GM19238 (cell line): Measurements from ENCODE around the gene CTBP2.

Experiments used
- DNase-seq: peaks from one replicate; pipeline ENCODE4 v3.0.0; 2011; ENCODE audit warnings: low spot score; ENCODE audit not compliant: insufficient read length

CTBP2 gene

DNA sequence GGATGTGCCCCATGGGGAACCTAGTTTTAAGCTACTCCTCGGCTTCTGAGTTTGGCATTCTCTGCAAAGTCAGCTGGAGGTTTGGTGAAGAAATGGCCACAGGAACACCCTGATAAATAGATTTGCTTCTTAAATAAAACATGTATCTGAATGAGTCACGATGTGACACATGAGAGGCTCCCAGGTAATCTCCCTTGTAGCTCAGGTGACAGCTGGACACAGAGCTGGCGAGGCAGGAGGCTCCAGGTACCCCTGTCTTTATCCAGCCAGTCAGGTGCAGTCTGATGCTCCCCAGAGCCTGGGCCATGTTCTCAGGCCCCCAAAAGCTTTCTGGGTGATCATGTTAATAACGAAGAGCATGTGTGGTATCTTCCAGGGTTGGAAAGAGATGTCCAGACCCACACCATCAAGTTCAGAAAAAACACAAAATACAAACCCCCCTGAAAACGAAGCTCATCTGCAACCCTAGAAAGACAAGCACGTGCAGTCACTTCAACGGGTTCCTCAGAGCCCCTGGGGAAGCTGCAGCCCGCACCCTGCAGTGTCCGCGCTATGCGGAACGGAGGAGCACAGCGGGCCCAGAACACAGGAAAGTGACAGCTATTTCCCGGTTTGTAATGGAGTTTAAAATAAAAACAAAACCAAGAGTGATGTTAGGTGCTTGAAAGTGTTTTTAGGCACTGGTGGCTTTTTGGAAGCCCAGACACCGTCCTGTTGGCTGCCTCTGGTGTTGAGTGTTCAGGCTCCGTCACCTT lies 149.0 kb downstream of the CTBP2 start:
- DNase-seq, result no peak

DNA sequence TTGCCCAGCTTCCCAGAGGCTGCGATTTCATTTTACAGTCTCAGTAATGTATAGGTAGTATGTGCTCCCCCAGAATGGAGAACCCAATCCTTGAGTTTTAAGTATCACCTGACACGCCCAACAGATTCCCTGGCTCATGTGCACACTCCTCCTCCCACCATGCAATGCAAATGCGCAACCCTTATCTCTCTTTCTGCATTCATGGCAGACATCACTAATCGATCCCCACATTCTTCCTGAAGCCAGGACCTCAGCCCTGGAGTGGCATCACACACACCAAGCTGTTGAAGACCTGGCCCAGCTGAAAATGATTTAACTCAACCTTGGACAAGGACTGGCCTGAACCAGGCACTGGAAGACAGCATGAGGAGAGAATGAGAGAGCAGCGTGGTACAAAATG lies 150.0 kb downstream of the CTBP2 start:
- no peak for DNase-seq

DNA sequence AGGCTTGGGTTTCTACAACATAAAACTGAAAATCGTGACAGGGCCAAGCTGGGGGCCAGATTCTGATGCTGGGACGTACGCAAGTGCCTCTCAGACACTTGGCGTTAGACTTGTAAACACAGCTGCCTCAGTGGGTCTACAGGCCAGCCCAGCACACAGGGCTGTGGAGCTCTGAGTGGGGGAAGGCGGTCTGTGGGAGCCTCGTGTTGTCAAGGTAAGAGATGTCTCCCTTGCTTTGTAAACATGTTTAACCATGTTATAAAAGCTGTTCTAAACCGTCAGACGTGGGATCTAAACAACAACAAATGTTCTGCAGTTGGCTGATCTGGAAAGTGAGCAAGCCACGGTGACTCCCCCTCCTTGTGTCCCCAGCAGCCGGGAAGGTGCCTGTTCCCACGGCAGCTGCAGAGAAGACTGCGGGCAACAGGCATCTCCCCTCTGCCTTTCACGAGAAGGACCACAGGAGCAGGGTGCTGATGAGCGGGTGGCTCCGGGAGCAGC lies 150.7 kb downstream of the CTBP2 start:
- no peak for DNase-seq

DNA sequence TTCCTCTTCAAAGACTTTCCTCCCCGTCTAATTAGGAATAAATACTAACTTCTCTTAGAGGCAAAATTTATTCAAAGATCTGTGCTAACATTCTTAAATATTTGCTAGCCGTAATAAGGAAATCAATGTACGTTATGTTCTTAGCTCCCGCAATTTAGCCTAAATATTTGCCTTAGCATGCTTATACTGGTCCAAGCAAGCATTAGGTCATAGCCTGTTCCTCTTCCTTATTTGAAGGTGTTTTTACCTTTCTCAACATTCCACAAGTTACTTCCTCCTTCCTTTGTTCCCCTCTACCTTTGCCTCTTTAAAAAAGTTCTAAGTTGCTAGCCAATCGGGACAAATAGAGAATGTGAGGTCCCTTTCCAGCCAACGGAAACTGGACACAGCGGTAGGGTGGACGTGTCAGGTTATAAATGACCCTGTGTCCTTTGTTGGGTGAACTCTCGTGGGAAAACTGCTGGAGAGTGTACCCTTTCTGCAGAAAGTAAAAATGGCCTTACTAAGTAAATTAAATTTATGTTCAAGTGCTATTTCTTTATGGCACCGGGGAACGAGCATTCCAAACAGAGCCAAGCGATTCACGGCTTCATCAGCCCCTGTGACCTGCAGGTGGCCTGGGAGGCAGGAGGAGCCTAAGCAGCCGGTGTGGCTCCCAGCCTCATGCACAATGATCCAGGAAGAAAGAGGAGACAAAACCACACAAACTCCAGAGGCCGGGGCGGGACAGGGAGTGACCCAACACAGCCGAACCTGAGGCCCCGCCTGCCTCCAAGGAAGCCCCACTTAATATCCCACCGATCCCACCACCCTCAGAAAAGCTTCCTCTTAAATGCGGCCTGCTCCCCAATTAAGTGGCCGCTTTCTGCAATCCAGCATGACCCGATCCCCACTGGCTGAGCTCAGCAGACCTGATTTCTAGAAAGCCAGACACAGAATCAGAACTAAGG lies 151.4 kb downstream of the CTBP2 start:
- DNase-seq, result no peak

DNA sequence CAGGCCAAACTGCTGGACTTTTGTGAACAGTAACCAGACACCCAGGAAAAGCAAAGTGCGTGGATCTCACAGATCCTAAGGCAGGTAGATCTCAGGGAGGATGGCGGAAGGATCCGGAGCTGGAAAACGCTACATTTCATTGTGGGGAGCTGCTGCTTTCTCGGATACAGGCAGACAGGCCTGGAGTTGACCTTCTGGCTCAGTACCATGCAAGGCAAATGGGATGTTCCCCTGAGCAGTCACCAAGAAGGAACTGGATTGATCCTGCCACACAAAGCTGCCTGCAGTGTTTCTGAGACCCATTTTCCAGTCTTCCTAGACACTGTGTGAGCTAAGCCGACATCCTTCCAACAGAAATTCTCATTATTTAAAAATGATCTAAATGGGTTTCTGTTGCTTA lies 152.9 kb downstream of the CTBP2 start:
- no peak for DNase-seq

DNA sequence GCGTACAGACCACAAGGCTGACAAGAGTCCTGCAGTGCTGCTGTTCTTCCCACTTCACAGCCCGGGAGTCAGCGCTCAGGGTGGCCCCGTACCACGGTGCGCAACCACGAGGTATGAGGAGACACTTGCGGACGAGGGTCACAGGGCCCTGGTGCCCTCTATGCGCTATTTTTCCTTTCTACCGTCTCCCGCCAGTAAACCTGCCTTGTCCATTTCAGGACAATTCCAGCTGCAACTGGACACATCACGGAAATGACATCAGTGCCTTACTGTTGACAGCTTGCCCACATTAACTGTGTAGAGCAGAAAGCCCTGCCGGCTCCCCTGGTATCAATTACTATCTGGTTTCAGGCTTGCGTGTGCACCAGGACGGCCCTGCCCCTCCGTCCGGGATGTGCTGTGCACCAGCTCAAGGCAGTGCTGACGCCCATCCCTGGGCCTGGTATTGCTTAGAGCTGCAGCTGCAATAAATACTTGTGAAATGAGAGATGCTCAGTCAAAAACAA lies 153.4 kb downstream of the CTBP2 start:
- no peak for DNase-seq

DNA sequence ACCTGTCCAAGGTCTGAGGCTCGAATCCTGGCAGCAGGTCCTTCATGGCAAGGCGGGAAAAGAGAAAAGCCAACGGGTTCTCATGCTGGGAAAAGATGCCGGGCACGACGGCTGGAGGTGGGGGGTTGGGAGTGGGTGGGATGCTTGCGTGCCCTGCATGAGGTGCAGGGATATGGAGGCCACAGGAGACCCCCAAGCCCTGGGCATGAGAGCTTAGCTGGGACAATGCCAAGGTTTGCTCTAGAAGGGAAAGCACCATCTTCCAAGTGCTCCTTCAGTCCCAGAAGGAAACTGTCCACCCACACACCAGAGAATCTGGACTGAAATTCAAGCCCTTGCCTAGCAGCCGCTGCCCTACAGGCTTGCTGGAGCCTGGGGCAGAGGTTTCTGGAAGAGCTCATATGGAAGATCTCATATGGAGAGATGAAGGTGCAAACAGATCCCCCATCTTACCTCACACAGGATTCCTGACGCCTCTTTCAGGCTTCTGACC lies 154.1 kb downstream of the CTBP2 start:
- no peak for DNase-seq

DNA sequence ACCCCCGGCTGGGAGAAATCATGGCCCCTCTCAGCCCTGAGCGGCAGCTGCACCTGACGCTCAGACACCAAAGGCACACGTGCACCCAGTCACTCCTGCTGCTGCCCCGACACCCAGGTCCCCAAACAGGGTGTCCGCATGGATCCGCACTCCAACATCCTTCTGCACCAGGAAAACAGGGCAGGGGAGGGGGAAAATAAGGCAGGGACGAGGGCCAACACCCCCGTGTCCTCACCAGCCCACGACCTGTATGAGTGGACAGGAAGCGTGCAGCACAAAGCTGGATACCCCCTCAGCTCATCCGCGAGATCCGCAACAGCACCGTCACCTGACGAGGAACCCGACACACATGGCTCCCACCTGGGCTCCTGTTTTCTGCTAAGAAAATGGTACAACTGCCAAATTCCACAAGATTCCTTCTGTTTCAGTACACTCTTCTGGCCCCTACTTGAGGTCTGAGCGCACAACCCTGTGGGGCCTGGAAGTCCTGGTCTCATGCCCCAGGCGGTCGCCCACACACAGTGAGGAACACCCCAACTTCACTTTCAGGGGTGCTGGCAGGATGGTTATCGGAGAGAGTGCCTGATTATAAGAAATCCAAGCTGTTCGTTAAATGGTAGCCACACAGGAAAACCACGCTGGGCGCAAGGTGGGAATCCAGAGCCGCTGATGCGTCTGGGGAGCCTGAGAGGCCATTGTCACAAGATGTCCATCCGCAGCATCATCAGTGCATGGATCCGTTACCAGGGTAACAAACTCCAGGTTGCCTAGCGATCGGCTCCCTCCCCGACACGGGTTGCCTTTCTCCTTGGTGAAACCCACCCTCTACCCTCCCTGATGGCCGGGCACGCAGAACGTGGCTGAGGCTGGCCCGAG lies 154.8 kb downstream of the CTBP2 start:
- DNase-seq, result no peak

DNA sequence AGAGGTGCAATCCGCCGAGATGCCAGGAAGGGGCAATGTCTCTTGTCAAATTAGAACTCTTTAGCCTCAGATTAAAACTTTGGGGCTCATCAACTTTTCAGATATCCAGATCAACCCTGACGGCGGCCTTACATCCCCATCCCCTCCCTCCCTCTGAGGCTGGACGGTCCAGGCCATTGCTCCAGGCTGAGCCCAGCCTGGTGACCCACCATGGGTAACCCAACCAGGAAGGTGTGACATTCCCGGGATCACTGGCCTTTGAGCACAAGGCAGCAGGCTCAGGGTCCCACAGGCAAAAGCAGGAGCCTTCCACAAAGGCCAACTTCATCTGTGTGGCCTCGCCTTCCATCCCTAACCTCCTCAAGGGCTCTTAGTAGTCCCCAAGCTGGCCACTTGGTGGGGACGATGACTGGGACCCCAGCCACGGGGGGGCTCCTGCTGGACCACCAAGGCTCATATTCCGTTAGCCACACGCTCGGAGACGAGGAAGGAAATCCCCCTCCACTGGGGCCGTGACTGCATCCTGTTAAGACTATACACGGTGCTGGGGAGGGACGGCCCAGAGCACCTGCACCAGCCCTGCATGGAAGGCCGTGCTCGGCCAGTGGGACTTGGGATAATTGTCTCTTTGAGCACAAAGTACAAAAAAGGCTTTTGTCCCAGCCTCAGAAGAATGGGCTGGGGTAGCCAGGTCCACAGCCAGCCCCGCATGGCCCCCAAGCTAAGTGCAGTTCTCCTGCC lies 155.6 kb downstream of the CTBP2 start:
- DNase-seq, result no peak

DNA sequence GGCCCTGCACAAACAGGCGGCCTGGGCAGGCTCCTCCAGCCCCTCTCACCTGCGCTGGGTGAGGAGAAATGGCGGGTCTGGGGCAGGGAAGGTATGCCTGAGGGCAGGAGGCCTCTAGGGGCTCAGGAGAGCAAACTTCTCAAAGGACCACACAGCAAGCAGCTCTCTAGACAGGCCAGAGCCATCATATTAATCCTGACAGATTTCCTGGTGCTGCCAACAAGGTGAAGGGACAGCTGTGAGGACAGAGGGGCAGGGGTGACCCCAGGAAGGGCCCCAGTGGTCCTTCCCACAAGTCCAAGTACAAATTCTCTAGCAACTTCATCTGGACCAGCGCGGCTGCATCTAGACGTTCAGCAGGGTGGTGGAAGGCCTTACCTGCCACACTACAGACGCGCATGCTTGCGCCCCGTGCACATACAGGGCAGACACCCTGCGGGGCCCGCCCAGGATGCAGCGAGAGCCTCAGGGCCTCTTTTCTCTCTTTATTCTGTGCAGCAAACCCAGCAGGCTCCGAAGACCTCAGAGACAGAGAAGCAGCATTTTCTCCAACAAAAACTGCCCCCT lies 156.4 kb downstream of the CTBP2 start:
- no peak for DNase-seq

DNA sequence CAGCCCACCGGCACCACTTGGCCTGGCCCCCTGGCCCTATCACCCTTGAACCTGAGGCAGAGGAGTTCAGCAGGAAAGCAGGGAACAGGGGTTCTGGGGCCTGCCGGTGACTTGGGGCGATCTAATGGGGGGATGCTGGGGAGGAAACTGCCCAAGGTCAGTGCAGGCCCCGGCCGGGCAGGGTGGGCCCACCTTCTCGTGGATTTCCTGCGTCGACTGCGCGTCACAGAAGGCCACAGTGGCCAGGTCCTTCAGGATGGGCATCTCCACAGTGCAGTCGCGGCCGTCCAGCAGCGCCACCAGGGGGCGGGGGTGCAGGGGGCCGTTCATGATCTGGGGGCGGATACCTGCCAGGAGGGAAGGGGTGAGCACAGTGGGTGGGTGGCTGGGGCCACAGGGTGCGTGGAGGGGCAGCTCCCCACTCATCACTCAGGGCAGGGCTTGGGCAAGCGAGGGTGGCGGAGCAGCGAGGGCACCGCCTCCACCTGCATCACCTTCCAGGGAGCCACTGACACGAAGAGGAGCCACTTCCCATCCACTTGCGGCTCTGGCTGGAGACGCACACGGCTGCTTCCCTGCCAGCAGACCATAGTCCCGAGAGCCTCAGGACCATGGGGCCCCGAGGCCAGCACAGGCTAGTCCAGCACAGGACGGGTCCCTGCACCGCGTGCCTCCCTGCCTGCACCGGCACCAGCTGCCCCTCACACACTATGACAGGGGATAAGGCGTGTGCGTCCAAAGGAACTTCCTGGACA lies 157.0 kb downstream of the CTBP2 start:
- no peak for DNase-seq

DNA sequence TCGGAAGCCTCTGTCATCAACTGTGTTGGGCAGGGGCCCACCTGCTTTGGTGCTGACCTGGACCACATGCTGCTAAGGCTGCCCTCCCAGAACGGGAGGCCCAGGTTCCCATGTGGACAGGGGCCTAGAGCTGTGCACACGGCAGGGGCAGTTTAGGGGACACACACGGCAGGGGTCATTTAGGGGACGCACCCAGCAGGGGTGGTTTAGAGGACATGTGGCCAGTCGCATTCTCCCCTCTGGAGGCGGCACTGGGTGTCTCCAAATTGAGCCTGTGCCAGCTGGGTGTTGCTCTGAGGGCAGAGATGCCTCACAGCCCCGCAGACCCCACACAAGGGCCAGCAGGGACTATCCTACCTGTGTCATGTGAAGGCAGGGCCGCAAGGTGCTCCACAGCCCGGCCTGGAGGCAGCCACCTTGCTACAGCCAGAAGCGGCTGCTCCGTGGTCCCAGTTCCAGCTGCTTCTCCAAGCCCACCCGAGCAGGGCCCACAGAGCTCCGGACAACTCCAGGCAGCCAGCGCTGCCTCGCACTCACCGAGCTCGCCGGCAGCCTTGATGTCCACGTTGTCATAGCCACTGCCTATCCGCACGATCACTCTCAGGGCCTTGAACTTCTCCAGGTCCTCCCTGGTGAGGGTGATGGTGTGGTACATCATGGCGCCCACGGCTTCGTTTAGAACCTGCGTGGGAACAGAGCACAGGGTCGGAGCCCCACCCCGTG lies 157.8 kb downstream of the CTBP2 start:
- DNase-seq, result no peak

DNA sequence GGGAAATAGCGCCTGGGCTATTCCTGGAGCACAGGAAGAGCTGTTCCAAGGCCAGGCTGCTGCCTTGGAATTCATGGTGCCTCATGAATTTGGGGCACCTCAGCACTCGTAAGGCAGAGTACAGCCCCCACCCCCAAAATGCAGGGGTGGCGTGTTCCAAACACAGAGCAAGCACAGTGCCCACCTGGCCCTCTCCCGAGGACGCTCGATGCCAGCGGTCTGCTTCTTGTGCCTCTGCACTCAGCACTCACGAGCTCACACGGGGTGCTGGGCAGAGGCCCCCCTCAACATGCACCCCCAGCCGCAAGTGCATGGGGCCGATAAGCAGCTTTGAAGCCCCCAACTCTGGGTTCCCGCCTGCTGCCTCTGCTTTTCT lies 158.3 kb downstream of the CTBP2 start:
- no peak for DNase-seq

DNA sequence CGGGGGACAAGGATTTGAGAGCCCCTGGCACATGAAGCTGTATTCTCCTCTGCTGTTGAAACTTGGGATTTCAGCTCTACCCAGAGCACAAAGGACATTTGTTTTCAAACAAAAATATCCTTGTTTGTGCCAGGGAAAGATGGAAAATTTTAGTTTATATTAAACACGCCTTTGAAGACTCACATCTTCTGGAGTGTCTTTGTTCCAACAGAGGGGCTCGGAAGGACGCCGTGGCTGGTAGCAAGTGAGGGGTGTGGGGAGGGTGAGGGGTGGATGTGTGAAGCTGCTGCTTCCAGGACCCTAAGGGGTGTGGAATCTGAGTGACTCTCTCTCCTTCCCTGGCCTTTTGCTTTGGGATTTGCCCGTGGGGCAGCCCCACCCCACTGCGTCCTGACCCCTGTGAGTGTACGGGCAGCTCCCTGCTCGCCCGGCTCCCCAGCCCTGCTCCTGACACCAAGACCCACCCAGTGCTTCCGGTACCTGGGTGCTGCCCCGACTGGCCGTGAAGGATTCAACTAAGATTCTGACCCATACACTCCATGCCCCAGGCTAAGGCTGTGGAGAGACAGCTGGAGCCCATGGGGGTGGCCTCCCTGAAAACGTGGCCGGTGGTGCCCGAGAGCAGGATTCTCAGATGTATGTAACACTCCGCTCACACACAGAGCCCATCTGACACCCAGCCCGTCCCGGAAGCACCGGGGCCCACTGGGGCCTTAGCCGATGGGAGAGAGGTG lies 158.9 kb downstream of the CTBP2 start:
- no peak for DNase-seq

DNA sequence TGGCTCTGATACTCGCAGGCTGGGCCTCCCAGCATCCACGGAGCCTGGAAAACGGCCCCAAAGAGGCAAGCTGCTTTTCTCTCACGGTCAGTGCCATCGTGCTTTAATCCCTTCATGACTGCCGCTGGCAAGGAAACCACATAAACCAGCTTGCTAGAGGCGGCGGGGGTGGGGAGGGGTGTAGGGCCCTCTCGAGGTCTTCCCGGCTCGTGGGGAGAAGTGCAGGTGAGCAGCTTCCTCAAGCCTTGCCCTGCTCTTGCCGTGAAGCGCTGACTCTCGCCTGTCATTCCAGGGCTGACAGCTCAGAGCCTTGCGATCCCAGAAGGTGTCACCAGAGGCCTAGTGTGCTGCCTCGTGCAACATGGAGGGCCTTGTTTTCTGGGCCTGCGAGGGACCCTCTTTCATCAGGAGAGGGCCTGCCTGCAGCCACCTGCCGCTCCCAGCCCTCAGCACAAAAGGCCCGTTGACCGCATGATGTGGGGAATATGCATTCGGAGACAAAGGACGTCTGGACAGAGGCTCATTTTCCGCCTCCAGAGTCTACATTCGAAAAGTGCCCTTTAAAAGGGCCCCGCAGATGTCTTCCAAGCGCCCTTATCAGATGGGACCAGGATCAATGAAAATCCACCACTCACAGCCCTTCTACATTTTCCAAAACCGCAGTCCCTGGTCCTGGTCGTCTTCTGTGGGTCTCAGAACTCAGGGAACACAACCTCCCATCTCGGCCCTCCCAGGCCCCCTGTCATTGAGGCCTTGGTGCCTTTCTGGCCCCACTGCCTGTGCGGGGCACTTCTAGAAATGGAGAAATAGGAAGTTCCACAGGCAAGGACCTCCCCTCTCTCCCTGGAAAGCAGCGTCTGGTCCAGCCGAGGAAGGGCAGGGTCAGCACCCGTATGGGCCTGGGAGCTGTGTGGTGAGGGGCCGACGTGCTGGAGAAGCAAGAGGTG lies 159.7 kb downstream of the CTBP2 start:
- no peak for DNase-seq

DNA sequence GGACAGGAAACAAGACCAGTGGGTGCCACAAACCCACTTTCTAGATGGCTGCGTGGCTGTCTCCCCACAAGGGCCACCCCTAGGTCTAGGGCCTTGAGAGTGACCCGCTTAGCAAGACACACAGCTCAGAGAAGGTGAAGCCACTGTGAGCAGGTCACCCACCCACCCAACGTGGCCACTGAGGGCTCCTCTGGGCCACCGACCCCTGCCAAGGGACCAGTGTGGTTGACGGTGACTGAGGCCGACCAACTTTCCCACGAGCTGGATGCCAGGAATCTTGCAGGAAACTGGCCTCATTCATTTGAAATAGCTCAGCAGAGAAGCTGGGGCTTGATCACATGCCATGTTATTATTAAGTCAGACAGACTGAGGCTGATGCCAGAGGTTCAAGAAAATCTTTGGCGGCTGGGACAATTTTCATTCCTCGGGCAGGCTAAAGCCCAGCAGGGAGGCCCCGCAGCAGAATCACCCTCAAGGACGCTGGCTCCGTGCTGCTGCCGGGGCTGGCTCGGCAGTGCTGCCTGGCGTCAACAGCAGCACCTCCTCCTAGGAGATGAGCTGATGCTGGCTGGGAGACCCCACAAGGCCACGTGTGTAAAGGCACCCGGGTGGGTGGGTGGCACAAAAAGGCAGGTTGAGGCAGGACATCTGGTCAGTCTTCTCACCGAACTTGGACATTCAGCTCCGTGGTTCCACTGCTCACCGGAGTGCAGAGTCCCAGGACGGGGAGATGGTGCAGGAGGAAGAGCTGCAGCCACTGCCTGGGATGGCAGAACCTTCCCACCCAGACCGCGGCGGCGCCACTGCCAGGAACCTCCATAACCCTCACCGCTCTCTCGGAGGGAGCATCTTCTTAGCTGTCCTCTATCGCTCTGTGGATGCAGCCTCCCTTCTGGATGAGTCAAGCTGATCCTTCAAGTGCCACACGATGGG lies 160.7 kb downstream of the CTBP2 start:
- no peak for DNase-seq
